Measurements from ENCODE around the gene TM9SF1. TPM values are rescaled to one million over a fixed set of nuclear protein-coding genes. Genes with fewer than 3 reads are reported as not detected.

Gene TM9SF1
- total and polyA plus RNA-seq, 2 of the 13 experiments (the other 11 are each of a cell fraction or from before 2014, with no cell fraction given): 83.2 to 110 TPM

DNA sequence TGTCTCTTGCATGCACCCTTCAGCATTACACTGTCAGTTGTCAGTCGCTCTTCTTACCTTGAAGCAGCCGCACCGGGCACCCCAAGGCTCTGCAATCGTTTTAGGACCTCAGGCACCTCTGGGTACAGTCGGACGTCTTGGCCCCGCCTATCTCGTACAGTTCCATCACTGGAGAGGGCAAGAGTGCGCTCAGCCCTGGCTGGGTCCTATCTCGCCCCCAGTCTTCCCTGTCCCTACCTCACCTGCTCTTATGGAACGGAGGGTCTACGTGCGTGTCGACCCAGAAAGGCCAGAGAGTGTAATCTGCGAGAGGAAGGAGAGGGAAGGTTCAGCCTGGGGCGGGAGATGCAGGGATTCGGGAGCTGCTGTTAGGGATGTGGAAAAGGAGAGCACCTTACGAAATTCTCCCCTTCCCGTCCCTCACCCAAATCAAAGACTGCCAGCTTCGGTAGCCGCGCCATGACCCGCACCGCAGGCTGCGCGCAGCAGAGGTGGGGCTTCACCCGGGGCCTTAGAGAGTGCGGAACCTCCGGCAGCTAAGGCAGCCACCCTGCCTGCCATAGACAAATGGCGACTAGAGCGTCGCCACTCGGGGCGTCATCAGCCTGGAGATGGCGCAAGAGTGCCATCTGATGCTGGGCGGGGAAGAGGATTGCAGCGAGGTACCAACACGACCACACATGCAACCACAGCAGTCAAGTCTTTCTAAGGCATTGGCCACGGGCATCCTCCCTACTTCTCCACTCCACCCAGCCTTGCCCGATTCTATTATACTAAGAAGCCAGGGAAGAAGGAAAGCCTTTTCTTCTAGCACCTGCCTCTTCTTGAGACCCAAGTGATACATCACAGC lies 20.5 kb upstream of the TM9SF1 start, which contains the start of gene MDP1 (continued):
- TF ChIP-seq, protein P1, sequence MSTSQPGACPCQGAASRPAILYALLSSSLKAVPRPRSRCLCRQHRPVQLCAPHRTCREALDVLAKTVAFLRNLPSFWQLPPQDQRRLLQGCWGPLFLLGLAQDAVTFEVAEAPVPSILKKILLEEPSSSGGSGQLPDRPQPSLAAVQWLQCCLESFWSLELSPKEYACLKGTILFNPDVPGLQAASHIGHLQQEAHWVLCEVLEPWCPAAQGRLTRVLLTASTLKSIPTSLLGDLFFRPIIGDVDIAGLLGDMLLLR (CRISPR knock-in tag; IDR thresholded peaks at IDR 0.05): peak; percentile 97
- peak; percentile 97 for TF ChIP-seq ZBTB38 (CRISPR knock-in tag; IDR thresholded peaks at IDR 0.05)
- no peak for TF ChIP-seq ZNF17 (CRISPR knock-in tag; IDR thresholded peaks at IDR 0.05)
- peak; percentile 95 for TF ChIP-seq CREB1 (IDR thresholded peaks at IDR 0.05)
- no peak for TF ChIP-seq CREB1 (CRISPR knock-in tag; IDR thresholded peaks at IDR 0.05)
- peak; percentile 100 for TF ChIP-seq ZNF772 (CRISPR knock-in tag; IDR thresholded peaks at IDR 0.05)
- peak; percentile 94 for TF ChIP-seq NKX3-1 (CRISPR knock-in tag; IDR thresholded peaks at IDR 0.05)
- TF ChIP-seq STAT5B (CRISPR knock-in tag; IDR thresholded peaks at IDR 0.05): peak; percentile 93; the same call in 1 of the 2 replicates
- TF ChIP-seq, protein P2, sequence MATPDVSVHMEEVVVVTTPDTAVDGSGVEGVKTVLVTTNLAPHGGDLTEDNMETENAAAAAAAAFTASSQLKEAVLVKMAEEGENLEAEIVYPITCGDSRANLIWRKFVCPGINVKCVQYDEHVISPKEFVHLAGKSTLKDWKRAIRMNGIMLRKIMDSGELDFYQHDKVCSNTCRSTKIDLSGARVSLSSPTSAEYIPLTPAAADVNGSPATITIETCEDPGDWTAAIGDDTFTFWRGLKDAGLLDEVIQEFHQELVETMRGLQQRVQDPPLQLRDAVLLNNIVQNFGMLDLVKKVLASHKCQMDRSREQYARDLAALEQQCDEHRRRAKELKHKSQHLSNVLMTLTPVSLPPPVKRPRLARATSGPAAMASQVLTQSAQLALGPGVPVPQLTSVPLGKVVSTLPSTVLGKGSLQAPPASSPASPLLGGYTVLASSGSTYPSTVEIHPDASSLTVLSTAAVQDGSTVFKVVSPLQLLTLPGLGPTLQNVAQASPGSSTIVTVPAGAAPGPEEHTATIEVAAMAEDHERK (CRISPR knock-in tag; IDR thresholded peaks at IDR 0.05; ENCODE audit: low read depth): 0 out of 2 replicates have a peak, but pooled peaks have one; percentile 10
- TF ChIP-seq, protein P3, sequence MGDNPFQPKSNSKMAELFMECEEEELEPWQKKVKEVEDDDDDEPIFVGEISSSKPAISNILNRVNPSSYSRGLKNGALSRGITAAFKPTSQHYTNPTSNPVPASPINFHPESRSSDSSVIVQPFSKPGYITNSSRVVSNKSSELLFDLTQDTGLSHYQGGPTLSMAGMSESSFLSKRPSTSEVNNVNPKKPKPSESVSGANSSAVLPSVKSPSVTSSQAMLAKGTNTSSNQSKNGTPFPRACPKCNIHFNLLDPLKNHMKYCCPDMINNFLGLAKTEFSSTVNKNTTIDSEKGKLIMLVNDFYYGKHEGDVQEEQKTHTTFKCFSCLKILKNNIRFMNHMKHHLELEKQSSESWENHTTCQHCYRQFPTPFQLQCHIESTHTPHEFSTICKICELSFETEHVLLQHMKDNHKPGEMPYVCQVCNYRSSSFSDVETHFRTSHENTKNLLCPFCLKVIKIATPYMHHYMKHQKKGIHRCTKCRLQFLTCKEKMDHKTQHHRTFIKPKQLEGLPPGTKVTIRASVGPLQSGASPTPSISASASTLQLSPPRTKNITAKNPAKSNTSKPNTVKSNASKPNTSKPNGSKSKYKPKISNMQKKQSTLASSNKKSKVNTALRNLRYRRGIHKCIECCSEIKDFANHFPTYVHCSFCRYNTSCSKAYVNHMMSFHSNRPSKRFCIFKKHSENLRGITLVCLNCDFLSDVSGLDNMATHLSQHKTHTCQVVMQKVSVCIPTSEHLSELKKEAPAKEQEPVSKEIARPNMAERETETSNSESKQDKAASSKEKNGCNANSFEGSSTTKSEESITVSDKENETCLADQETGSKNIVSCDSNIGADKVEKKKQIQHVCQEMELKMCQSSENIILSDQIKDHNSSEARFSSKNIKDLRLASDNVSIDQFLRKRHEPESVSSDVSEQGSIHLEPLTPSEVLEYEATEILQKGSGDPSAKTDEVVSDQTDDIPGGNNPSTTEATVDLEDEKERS (CRISPR knock-in tag; IDR thresholded peaks at IDR 0.05): peak; percentile 99
- TF ChIP-seq, protein P4, sequence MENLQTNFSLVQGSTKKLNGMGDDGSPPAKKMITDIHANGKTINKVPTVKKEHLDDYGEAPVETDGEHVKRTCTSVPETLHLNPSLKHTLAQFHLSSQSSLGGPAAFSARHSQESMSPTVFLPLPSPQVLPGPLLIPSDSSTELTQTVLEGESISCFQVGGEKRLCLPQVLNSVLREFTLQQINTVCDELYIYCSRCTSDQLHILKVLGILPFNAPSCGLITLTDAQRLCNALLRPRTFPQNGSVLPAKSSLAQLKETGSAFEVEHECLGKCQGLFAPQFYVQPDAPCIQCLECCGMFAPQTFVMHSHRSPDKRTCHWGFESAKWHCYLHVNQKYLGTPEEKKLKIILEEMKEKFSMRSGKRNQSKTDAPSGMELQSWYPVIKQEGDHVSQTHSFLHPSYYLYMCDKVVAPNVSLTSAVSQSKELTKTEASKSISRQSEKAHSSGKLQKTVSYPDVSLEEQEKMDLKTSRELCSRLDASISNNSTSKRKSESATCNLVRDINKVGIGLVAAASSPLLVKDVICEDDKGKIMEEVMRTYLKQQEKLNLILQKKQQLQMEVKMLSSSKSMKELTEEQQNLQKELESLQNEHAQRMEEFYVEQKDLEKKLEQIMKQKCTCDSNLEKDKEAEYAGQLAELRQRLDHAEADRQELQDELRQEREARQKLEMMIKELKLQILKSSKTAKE (CRISPR knock-in tag; IDR thresholded peaks at IDR 0.05; ENCODE audit: borderline replicate concordance): no peak; the same call in 1 of the 2 replicates
- TF ChIP-seq, protein P5, sequence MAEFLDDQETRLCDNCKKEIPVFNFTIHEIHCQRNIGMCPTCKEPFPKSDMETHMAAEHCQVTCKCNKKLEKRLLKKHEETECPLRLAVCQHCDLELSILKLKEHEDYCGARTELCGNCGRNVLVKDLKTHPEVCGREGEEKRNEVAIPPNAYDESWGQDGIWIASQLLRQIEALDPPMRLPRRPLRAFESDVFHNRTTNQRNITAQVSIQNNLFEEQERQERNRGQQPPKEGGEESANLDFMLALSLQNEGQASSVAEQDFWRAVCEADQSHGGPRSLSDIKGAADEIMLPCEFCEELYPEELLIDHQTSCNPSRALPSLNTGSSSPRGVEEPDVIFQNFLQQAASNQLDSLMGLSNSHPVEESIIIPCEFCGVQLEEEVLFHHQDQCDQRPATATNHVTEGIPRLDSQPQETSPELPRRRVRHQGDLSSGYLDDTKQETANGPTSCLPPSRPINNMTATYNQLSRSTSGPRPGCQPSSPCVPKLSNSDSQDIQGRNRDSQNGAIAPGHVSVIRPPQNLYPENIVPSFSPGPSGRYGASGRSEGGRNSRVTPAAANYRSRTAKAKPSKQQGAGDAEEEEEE (CRISPR knock-in tag; IDR thresholded peaks at IDR 0.05; ENCODE audit: borderline replicate concordance): no peak; the same call in 1 of the 2 replicates
- TF ChIP-seq, protein P6, sequence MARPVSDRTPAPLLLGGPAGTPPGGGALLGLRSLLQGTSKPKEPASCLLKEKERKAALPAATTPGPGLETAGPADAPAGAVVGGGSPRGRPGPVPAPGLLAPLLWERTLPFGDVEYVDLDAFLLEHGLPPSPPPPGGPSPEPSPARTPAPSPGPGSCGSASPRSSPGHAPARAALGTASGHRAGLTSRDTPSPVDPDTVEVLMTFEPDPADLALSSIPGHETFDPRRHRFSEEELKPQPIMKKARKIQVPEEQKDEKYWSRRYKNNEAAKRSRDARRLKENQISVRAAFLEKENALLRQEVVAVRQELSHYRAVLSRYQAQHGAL (CRISPR knock-in tag; IDR thresholded peaks at IDR 0.05; ENCODE audit: not compliant biosample characterization): peak; percentile 99
- no peak for TF ChIP-seq NFE2L2 (IDR thresholded peaks at IDR 0.05; ENCODE audit: low read length)
- TF ChIP-seq HNRNPL (IDR thresholded peaks at IDR 0.05; ENCODE audit: low read depth, low read length): peak; percentile 84; the same call in 1 of the 2 replicates
